Liver (tissue), 3 donors: ENCODE measurements around the gene CELSR2.

Experiments
- CTCF ChIP-seq: fragments of 150-350 bp; IDR thresholded peaks from 2 replicates; pipeline ENCODE4 v1.5.1; 2017; ENCODE audit warnings: improper control_type of control experiment, low read depth, low read length; ENCODE audit not compliant: missing input control
- FOXA1 ChIP-seq: IDR thresholded peaks from 2 replicates; pipeline ENCODE4 v1.6.1; 2016; ENCODE audit warnings: antibody characterized with exemption
- GABPA ChIP-seq, 2 donors: IDR thresholded peaks in 1 of 2; conservative IDR thresholded peaks in 1 of 2; 2 replicates each; pipeline ENCODE4 v1.6.1; 2016; ENCODE audit warnings: antibody characterized with exemption in 2 of 2, mild to moderate bottlenecking in 1 of 2, moderate library complexity in 1 of 2
- HNF4A ChIP-seq, 2 donors: conservative IDR thresholded peaks; 2 replicates each; pipeline ENCODE4 v1.6.1; 2016; ENCODE audit warnings: antibody characterized with exemption in 2 of 2, mild to moderate bottlenecking in 2 of 2
- HNF4G ChIP-seq: IDR thresholded peaks from 2 replicates; pipeline ENCODE4 v1.6.1; 2016; ENCODE audit warnings: antibody characterized with exemption
- MAX ChIP-seq: IDR thresholded peaks from 2 replicates; pipeline ENCODE4 v1.6.1; 2016; ENCODE audit warnings: antibody characterized with exemption
- RAD21 ChIP-seq, 2 donors: IDR thresholded peaks; 2 replicates each; pipeline ENCODE4 v1.6.1; 2016; ENCODE audit warnings: antibody characterized with exemption in 2 of 2, mild to moderate bottlenecking in 2 of 2
- REST ChIP-seq: IDR thresholded peaks from 2 replicates; pipeline ENCODE4 v1.6.1; 2016; ENCODE audit warnings: antibody characterized with exemption, mild to moderate bottlenecking
- ZBTB33 ChIP-seq: IDR thresholded peaks from 2 replicates; pipeline ENCODE4 v1.6.1; 2016; ENCODE audit warnings: antibody characterized with exemption
- donor health status: healthy.
- donor health status: healthy.

GRCh38 chr1:109255097-109255651, 5.8 kb downstream of the CELSR2 start:
- TF ChIP-seq CTCF (no peak), FOXA1 (no peak), RAD21 (IDR thresholded peaks at IDR 0.05) (no peak), HNF4A (conservative IDR thresholded peaks at IDR 0.05) (no peak), ZBTB33 (no peak), HNF4G (no peak), GABPA (IDR thresholded peaks at IDR 0.05 in 1 of 2, conservative IDR thresholded peaks at IDR 0.05 in 1 of 2) (no peak), REST (no peak), MAX (no peak)
